ENCODE measurements around the gene SLC35A3. TPM values are rescaled to one million over a fixed set of nuclear protein-coding genes. Genes with fewer than 3 reads are reported as not detected.

Gene SLC35A3
- total and polyA plus RNA-seq, 7 experiments from 2014 or later: 13.9 to 31.6 (median 24.2) TPM

- ChIA-PET CTCF (no interaction called here), POLR2A (no interaction called here)
- no peak for ATAC-seq
- no peaks in the 10 kb centered on the region for H3K27me3 Mint-ChIP-seq
- DNase-seq: no peak
- peaks cover 0 to 7% (median 4%) of the 10 kb centered on the region in 7 donors for H3K4me1 Mint-ChIP-seq
- H3K4me1 ChIP-seq (ENCODE audit: control insufficient read depth in 2 of 2, insufficient read depth in 2 of 2, low read length in 2 of 2): no peaks in the 10 kb centered on the region
- no peak overlapping the region for H3K4me3 Mint-ChIP-seq
- H3K27ac Mint-ChIP-seq: no peak overlapping the region
- H3K4me3 ChIP-seq (ENCODE audit: low read length): no peak overlapping the region
- intact Hi-C loops (cut with micrococcal nuclease): no loop called here
- H3K27ac ChIP-seq (ENCODE audit: low read depth, low read length): no peak overlapping the region
- peaks cover 0 to 36% (median 8%) of the 10 kb centered on the region in 11 donors for H3K9me3 Mint-ChIP-seq
- no peaks in the 10 kb centered on the region for H3K27me3 ChIP-seq (ENCODE audit: control insufficient read depth in 2 of 2, insufficient read depth in 2 of 2, low read length in 2 of 2)
- peaks cover 10 to 65% (median 49%) of the 10 kb centered on the region in 5 donors for H3K36me3 Mint-ChIP-seq
- H3K36me3 ChIP-seq (ENCODE audit: control insufficient read depth in 2 of 3, insufficient read depth in 3 of 3, low read length in 3 of 3): peaks cover 0 to 19% (median 4%) of the 10 kb centered on the region in 3 experiments
- no peaks in the 10 kb centered on the region for H3K9me3 ChIP-seq (ENCODE audit: control insufficient read depth in 2 of 3, low read length in 3 of 3)
Measured at GRCh38 chr1:99993468-99993845, 23.7 kb downstream of the SLC35A3 start.

- intact Hi-C loops (cut with micrococcal nuclease): no loop called here
- peaks cover 0 to 36% (median 8%) of the 10 kb centered on the region in 11 donors for H3K9me3 Mint-ChIP-seq
- no peak overlapping the region for H3K27ac ChIP-seq (ENCODE audit: low read depth, low read length)
- H3K36me3 ChIP-seq (ENCODE audit: control insufficient read depth in 2 of 3, insufficient read depth in 3 of 3, low read length in 3 of 3): peaks cover 0 to 22% (median 4%) of the 10 kb centered on the region in 3 experiments
- peaks cover 0 to 7% (median 4%) of the 10 kb centered on the region in 7 donors for H3K4me1 Mint-ChIP-seq
- H3K9me3 ChIP-seq (ENCODE audit: control insufficient read depth in 2 of 3, low read length in 3 of 3): no peaks in the 10 kb centered on the region
- H3K4me3 ChIP-seq (ENCODE audit: low read length): no peak overlapping the region
- H3K27me3 ChIP-seq (ENCODE audit: control insufficient read depth in 2 of 2, insufficient read depth in 2 of 2, low read length in 2 of 2): no peaks in the 10 kb centered on the region
- no peak for DNase-seq
- ATAC-seq: no peak
- H3K4me3 Mint-ChIP-seq: no peak overlapping the region
- no peaks in the 10 kb centered on the region for H3K27me3 Mint-ChIP-seq
- ChIA-PET CTCF (no interaction called here), POLR2A (no interaction called here)
- no peaks in the 10 kb centered on the region for H3K4me1 ChIP-seq (ENCODE audit: control insufficient read depth in 2 of 2, insufficient read depth in 2 of 2, low read length in 2 of 2)
- peaks cover 10 to 67% (median 48%) of the 10 kb centered on the region in 5 donors for H3K36me3 Mint-ChIP-seq
- no peak overlapping the region for H3K27ac Mint-ChIP-seq
Measured at GRCh38 chr1:99994496-99994895, 24.7 kb downstream of the SLC35A3 start.

- H3K36me3 ChIP-seq (ENCODE audit: control insufficient read depth in 2 of 3, insufficient read depth in 3 of 3, low read length in 3 of 3): peaks cover 3 to 18% (median 4%) of the 10 kb centered on the region in 3 experiments
- H3K9me3 ChIP-seq (ENCODE audit: control insufficient read depth in 2 of 3, low read length in 3 of 3): no peaks in the 10 kb centered on the region
- DNase-seq (no peak), ATAC-seq (no peak)
- Mint-ChIP-seq H3K9me3 (peaks cover 0 to 16% (median 1%) of the 10 kb centered on the region in 11 donors), H3K36me3 (peaks cover 10 to 69% (median 53%) of the 10 kb centered on the region in 5 donors), H3K27ac (no peak overlapping the region), H3K4me3 (no peak overlapping the region), H3K27me3 (no peaks in the 10 kb centered on the region), H3K4me1 (peaks cover 3 to 25% (median 16%) of the 10 kb centered on the region in 7 donors)
- ChIA-PET POLR2A (no interaction called here), CTCF (no interaction called here)
- intact Hi-C loops (cut with micrococcal nuclease): no loop called here
- H3K27me3 ChIP-seq (ENCODE audit: control insufficient read depth in 2 of 2, insufficient read depth in 2 of 2, low read length in 2 of 2): no peaks in the 10 kb centered on the region
- no peak overlapping the region for H3K4me3 ChIP-seq (ENCODE audit: low read length)
- no peak overlapping the region for H3K27ac ChIP-seq (ENCODE audit: low read depth, low read length)
- no peaks in the 10 kb centered on the region for H3K4me1 ChIP-seq (ENCODE audit: control insufficient read depth in 2 of 2, insufficient read depth in 2 of 2, low read length in 2 of 2)
Measured at GRCh38 chr1:99996951-99997350, 27.2 kb downstream of the SLC35A3 start.

- H3K9me3 ChIP-seq (ENCODE audit: control insufficient read depth in 2 of 3, low read length in 3 of 3): peaks cover 0 to 5% (median 0%) of the 10 kb centered on the region in 3 experiments
- no peaks in the 10 kb centered on the region for H3K27me3 Mint-ChIP-seq
- no peak for ATAC-seq
- no peak overlapping the region for H3K4me3 ChIP-seq (ENCODE audit: low read length)
- peaks cover 0 to 16% (median 3%) of the 10 kb centered on the region in 3 experiments for H3K36me3 ChIP-seq (ENCODE audit: control insufficient read depth in 2 of 3, insufficient read depth in 3 of 3, low read length in 3 of 3)
- peaks cover 0 to 26% (median 15%) of the 10 kb centered on the region in 11 donors for H3K9me3 Mint-ChIP-seq
- no peak for DNase-seq
- no peaks in the 10 kb centered on the region for H3K4me1 ChIP-seq (ENCODE audit: control insufficient read depth in 2 of 2, insufficient read depth in 2 of 2, low read length in 2 of 2)
- peaks cover 11 to 74% (median 70%) of the 10 kb centered on the region in 5 donors for H3K36me3 Mint-ChIP-seq
- POLR2A ChIA-PET: interaction anchor here (0.9 kb wide), 1 partner anchor 29 kb away, joined by 3 read pairs; no protein-coding TSS in a partner anchor
- no peak overlapping the region for H3K27ac ChIP-seq (ENCODE audit: low read depth, low read length)
- CTCF ChIA-PET: no interaction called here
- no peak overlapping the region for H3K27ac Mint-ChIP-seq
- intact Hi-C loops (cut with micrococcal nuclease): no loop called here
- no peaks in the 10 kb centered on the region for H3K27me3 ChIP-seq (ENCODE audit: control insufficient read depth in 2 of 2, insufficient read depth in 2 of 2, low read length in 2 of 2)
- no peak overlapping the region for H3K4me3 Mint-ChIP-seq
- peaks cover 0 to 36% (median 19%) of the 10 kb centered on the region in 7 donors for H3K4me1 Mint-ChIP-seq
Measured at GRCh38 chr1:100001462-100001861, 31.7 kb downstream of the SLC35A3 start.

- H3K27ac ChIP-seq (ENCODE audit: low read depth, low read length): no peak overlapping the region
- ChIA-PET POLR2A (no interaction called here), CTCF (no interaction called here)
- H3K9me3 ChIP-seq (ENCODE audit: control insufficient read depth in 2 of 3, low read length in 3 of 3): peaks cover 0 to 5% (median 0%) of the 10 kb centered on the region in 3 experiments
- Mint-ChIP-seq H3K27me3 (no peaks in the 10 kb centered on the region), H3K36me3 (peaks cover 21 to 70% (median 63%) of the 10 kb centered on the region in 5 donors), H3K9me3 (peaks cover 0 to 26% (median 15%) of the 10 kb centered on the region in 11 donors), H3K27ac (no peak overlapping the region), H3K4me1 (peaks cover 0 to 28% (median 19%) of the 10 kb centered on the region in 7 donors), H3K4me3 (no peak overlapping the region)
- DNase-seq: no peak
- peaks cover 3 to 16% (median 5%) of the 10 kb centered on the region in 3 experiments for H3K36me3 ChIP-seq (ENCODE audit: control insufficient read depth in 2 of 3, insufficient read depth in 3 of 3, low read length in 3 of 3)
- no peaks in the 10 kb centered on the region for H3K4me1 ChIP-seq (ENCODE audit: control insufficient read depth in 2 of 2, insufficient read depth in 2 of 2, low read length in 2 of 2)
- H3K27me3 ChIP-seq (ENCODE audit: control insufficient read depth in 2 of 2, insufficient read depth in 2 of 2, low read length in 2 of 2): no peaks in the 10 kb centered on the region
- H3K4me3 ChIP-seq (ENCODE audit: low read length): no peak overlapping the region
- no peak for ATAC-seq
- intact Hi-C loops (cut with micrococcal nuclease): no loop called here
Measured at GRCh38 chr1:100005424-100005823, 35.6 kb downstream of the SLC35A3 start.

- Histone ChIP-seq H3K4me1 (ENCODE audit: control insufficient read depth in 2 of 2, insufficient read depth in 2 of 2, low read length in 2 of 2) (no peaks in the 10 kb centered on the region), H3K27ac (ENCODE audit: low read depth, low read length) (no peak overlapping the region), H3K4me3 (ENCODE audit: low read length) (no peak overlapping the region), H3K36me3 (ENCODE audit: control insufficient read depth in 2 of 3, insufficient read depth in 3 of 3, low read length in 3 of 3) (peaks cover 0 to 16% (median 5%) of the 10 kb centered on the region in 3 experiments), H3K9me3 (ENCODE audit: control insufficient read depth in 2 of 3, low read length in 3 of 3) (peaks cover 0 to 5% (median 0%) of the 10 kb centered on the region in 3 experiments), H3K27me3 (ENCODE audit: control insufficient read depth in 2 of 2, insufficient read depth in 2 of 2, low read length in 2 of 2) (no peaks in the 10 kb centered on the region)
- H3K36me3 Mint-ChIP-seq: peaks cover 21 to 61% (median 50%) of the 10 kb centered on the region in 5 donors
- ChIA-PET POLR2A (no interaction called here), CTCF (no interaction called here)
- no peak overlapping the region for H3K27ac Mint-ChIP-seq
- H3K9me3 Mint-ChIP-seq: peaks cover 0 to 26% (median 15%) of the 10 kb centered on the region in 11 donors
- H3K4me1 Mint-ChIP-seq: peaks cover 0 to 17% (median 9%) of the 10 kb centered on the region in 7 donors
- H3K27me3 Mint-ChIP-seq: no peaks in the 10 kb centered on the region
- ATAC-seq: no peak
- intact Hi-C loops (cut with micrococcal nuclease): no loop called here
- no peak overlapping the region for H3K4me3 Mint-ChIP-seq
- no peak for DNase-seq
Measured at GRCh38 chr1:100006688-100007087, 36.9 kb downstream of the SLC35A3 start.

GRCh38 chr1:100009458-100009857 is 39.7 kb downstream of the SLC35A3 start:
- ChIA-PET CTCF (no interaction called here), POLR2A (interaction anchor here (0.7 kb wide), 1 partner anchor 29 kb away, joined by 3 read pairs; a partner anchor contains a TSS)
- ATAC-seq: no peak
- Mint-ChIP-seq H3K9me3 (peaks cover 0 to 15% (median 10%) of the 10 kb centered on the region in 11 donors), H3K27me3 (no peaks in the 10 kb centered on the region), H3K27ac (peak overlapping the region in 1 of 9 donors; percentile 10), H3K36me3 (peaks cover 15 to 43% (median 25%) of the 10 kb centered on the region in 5 donors), H3K4me1 (peaks cover 0 to 4% (median 0%) of the 10 kb centered on the region in 7 donors), H3K4me3 (no peak overlapping the region)
- no peak for DNase-seq
- Histone ChIP-seq H3K27me3 (ENCODE audit: control insufficient read depth in 2 of 2, insufficient read depth in 2 of 2, low read length in 2 of 2) (no peaks in the 10 kb centered on the region), H3K4me1 (ENCODE audit: control insufficient read depth in 2 of 2, insufficient read depth in 2 of 2, low read length in 2 of 2) (no peaks in the 10 kb centered on the region), H3K9me3 (ENCODE audit: control insufficient read depth in 2 of 3, low read length in 3 of 3) (peaks cover 0 to 5% (median 0%) of the 10 kb centered on the region in 3 experiments), H3K4me3 (ENCODE audit: low read length) (no peak overlapping the region), H3K27ac (ENCODE audit: low read depth, low read length) (no peak overlapping the region), H3K36me3 (ENCODE audit: control insufficient read depth in 2 of 3, insufficient read depth in 3 of 3, low read length in 3 of 3) (peaks cover 0 to 16% (median 5%) of the 10 kb centered on the region in 3 experiments)
- intact Hi-C loops (cut with micrococcal nuclease): no loop called here
